ENCODE measurements around the gene TPRG1L.

- TF ChIP-seq, protein P1, sequence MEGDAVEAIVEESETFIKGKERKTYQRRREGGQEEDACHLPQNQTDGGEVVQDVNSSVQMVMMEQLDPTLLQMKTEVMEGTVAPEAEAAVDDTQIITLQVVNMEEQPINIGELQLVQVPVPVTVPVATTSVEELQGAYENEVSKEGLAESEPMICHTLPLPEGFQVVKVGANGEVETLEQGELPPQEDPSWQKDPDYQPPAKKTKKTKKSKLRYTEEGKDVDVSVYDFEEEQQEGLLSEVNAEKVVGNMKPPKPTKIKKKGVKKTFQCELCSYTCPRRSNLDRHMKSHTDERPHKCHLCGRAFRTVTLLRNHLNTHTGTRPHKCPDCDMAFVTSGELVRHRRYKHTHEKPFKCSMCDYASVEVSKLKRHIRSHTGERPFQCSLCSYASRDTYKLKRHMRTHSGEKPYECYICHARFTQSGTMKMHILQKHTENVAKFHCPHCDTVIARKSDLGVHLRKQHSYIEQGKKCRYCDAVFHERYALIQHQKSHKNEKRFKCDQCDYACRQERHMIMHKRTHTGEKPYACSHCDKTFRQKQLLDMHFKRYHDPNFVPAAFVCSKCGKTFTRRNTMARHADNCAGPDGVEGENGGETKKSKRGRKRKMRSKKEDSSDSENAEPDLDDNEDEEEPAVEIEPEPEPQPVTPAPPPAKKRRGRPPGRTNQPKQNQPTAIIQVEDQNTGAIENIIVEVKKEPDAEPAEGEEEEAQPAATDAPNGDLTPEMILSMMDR (IDR thresholded peaks at IDR 0.05), result no peak
- TF ChIP-seq POLR2A (IDR thresholded peaks at IDR 0.05), result no peak
These were observed 1.2 kb upstream of the TPRG1L start for GRCh38 chr1:3623441-3624199.

Data from testis (tissue), 2 donors.